NT2/D1 (cell line): ENCODE measurements around the gene IGFBP6.

ENCODE experiments used
- DNase-seq: peaks from one replicate; pipeline ENCODE4 v3.0.0-alpha.2; 2011; ENCODE audit warnings: low read depth, low spot score
- H3K27me3 ChIP-seq: 2 replicates; pipeline ENCODE4 v1.6.0; 2011; ENCODE audit warnings: mild to moderate bottlenecking; ENCODE audit not compliant: insufficient read length, insufficient read depth
- H3K36me3 ChIP-seq: 2 replicates; pipeline ENCODE4 v1.6.1; 2011; ENCODE audit warnings: mild to moderate bottlenecking, low read length, mixed read lengths; ENCODE audit not compliant: insufficient read depth, insufficient read length
- H3K4me1 ChIP-seq: 2 replicates; pipeline ENCODE4 v1.5.1; 2011; ENCODE audit not compliant: insufficient read depth, insufficient read length
- H3K4me3 ChIP-seq: 2 replicates; pipeline ENCODE4 v1.5.1; 2011; ENCODE audit warnings: low read depth; ENCODE audit not compliant: insufficient read length
- H3K9ac ChIP-seq: 2 replicates; pipeline ENCODE4 v1.6.0; 2011; ENCODE audit warnings: low read depth; ENCODE audit not compliant: insufficient read length
- H3K9me3 ChIP-seq: 2 replicates; pipeline ENCODE4 v1.5.1; 2011; ENCODE audit warnings: mild to moderate bottlenecking, low read length; ENCODE audit not compliant: insufficient read depth
- SUZ12 ChIP-seq: IDR thresholded peaks from 2 replicates; pipeline ENCODE4 v1.6.1; 2011; ENCODE audit not compliant: insufficient read length, insufficient read depth; ENCODE audit errors: extremely low read depth
- YY1 ChIP-seq: IDR thresholded peaks from 2 replicates; pipeline ENCODE4 v1.6.1; 2011; ENCODE audit not compliant: insufficient read length, insufficient read depth
- ZNF274 ChIP-seq: IDR thresholded peaks from 2 replicates; pipeline ENCODE4 v1.6.1; 2011; ENCODE audit warnings: mild to moderate bottlenecking, low read depth, low read length

IGFBP6 gene

DNA sequence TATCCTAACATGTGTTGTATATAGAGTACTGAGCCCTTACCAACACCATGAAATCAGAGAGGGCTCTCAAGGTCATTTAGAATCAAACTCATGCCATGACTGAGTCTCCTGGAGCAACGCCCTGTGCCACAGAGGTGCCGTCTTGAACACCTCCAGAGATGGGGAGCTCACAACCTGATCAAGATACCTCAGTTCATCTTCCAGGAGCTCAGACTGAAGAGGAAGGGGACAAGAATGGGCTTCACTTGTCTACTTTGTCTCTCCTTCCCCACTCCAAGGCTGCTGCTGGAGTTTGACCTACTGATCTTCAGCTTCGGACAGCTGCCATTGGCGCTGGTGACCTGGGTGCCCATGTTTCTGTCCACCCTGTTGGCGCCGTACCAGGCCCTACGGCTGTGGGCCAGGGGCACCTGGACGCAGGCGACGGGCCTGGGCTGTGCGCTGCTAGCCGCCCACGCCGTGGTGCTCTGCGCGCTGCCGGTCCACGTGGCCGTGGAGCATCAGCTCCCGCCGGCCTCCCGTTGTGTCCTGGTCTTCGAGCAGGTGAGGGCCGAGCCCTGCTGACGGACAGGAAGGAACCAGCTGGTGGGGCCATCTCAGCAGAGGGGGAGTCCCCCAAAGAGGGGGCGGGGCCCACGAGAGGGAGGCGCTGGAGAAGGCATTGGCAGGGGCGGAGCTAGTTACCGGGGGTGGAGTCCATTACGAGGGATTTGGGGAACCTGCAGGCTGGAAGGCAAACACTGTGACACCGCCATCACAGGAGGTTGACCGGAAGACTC is 17.8 kb downstream of the IGFBP6 start:
- TF ChIP-seq ZNF274 (no peak), YY1 (no peak), SUZ12 (no peak)
- DNase-seq = no peak
- peaks cover 9% of the 10 kb centered on the region for H3K27me3 ChIP-seq
- no peak overlapping the region for H3K9ac ChIP-seq
- no peaks in the 10 kb centered on the region for H3K4me1 ChIP-seq
- no peak overlapping the region for H3K4me3 ChIP-seq
- H3K9me3 ChIP-seq = peaks cover 4% of the 10 kb centered on the region
- H3K36me3 ChIP-seq = no peaks in the 10 kb centered on the region

DNA sequence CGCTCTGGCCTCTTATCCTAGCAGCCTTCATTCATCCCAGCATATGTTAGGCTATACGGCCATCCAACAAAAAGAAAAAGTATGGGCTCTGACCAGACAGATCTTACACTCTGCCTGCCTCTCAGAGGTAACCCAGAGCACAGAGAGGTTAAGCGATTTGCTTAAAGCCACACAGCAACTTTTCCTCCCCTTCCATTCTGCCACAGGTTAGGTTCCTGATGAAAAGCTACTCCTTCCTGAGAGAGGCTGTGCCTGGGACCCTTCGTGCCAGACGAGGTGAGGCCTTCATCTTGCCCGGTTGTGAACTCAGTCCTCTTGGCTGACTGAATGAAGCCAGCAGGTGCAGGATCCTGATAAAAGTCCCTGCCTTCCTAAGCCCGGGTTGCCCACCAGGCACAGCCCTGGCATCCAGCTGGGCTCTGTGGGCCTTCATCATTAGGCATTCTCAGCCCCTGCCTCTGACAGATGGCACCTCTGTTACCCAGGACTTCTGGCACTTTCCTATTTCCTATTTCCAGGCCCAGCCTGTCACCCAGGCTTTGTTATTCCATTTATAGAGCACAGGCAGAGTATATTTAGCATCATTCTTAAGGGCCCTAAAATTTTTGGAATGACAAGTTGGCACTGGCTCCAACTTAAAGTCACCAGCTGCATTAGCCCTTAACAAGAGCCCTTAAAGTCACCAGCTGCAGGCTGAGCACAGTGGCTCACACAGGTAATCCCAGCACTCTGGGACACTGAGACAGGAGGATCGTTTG is 18.6 kb downstream of the IGFBP6 start:
- Histone ChIP-seq H3K27me3 (peaks cover 10% of the 10 kb centered on the region), H3K9ac (no peak overlapping the region), H3K4me1 (no peaks in the 10 kb centered on the region), H3K9me3 (no peaks in the 10 kb centered on the region), H3K36me3 (no peaks in the 10 kb centered on the region), H3K4me3 (no peak overlapping the region)
- DNase-seq = no peak
- TF ChIP-seq SUZ12 = no peak
- TF ChIP-seq YY1 = no peak

DNA sequence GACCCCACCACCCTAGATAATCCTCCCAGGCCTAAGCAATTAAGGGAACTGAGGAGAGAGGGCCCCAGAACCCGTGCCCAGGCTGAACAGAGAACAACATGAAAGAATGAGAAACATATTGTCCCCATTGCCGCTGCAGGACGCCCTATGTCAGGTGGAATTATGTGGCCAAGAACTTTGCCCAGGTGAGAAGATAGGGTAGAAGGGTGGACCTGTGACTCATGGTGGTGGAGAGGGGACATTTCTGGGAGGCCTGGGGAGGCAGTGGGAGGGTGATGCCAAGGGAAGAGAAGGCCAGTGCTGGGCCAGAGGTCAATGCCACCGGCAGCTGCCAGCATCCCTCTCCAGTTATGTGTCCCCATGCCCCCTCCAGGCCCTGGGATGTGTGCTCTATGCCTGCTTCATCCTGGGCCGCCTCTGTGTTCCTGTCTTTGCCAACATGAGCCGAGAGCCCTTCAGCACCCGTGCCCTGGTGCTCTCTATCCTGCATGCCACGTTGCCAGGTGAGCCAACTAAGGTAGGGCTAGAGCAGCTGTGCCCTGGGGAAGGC is 21.4 kb downstream of the IGFBP6 start:
- Histone ChIP-seq H3K9me3 (no peaks in the 10 kb centered on the region; the same call in 1 of the 2 replicates), H3K4me1 (peaks cover 5% of the 10 kb centered on the region), H3K27me3 (peaks cover 12% of the 10 kb centered on the region), H3K9ac (no peak overlapping the region), H3K4me3 (no peak overlapping the region), H3K36me3 (no peaks in the 10 kb centered on the region)
- TF ChIP-seq ZNF274 (no peak), SUZ12 (no peak), YY1 (no peak)
- DNase-seq = no peak

DNA sequence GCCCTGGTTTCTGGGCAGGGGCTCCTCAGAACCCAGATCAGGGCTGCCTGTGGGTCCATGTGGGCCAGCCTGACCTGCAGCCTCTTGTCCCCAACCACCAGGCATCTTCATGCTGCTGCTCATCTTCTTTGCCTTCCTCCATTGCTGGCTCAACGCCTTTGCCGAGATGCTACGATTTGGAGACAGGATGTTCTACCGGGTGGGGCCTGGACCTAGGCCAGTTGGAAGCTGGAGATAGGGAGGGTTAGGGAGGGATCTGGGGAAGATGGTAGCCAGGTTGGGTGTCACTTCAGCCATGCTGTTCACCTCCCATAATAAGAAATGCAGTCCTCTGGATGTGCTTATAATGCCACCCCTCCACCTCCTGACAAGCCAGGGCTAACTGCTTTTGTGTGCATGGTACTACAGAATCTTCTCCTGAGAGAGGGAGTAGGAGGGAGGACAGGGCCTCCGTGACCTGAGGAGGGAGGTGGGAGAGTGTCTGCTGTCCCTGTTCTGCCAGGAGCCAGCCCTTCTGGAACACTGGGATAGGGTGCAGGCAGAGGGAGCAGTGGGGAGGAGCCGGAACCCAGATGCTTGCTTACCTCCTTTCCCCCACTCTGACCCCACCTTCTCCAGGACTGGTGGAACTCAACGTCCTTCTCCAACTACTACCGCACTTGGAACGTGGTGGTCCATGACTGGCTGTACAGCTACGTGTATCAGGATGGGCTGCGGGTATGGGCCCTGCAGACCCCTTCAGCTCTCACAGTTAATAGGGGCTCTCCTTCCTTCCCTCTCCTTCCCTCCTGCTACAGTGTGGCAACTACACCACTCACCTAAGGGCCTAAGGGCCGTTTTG is 23.4 kb downstream of the IGFBP6 start:
- TF ChIP-seq ZNF274 (no peak), SUZ12 (no peak), YY1 (no peak)
- Histone ChIP-seq H3K9ac (no peak overlapping the region), H3K36me3 (no peaks in the 10 kb centered on the region), H3K9me3 (no peaks in the 10 kb centered on the region; the same call in 1 of the 2 replicates), H3K4me3 (no peak overlapping the region), H3K4me1 (peaks cover 6% of the 10 kb centered on the region), H3K27me3 (peaks cover 12% of the 10 kb centered on the region)
- no peak for DNase-seq

DNA sequence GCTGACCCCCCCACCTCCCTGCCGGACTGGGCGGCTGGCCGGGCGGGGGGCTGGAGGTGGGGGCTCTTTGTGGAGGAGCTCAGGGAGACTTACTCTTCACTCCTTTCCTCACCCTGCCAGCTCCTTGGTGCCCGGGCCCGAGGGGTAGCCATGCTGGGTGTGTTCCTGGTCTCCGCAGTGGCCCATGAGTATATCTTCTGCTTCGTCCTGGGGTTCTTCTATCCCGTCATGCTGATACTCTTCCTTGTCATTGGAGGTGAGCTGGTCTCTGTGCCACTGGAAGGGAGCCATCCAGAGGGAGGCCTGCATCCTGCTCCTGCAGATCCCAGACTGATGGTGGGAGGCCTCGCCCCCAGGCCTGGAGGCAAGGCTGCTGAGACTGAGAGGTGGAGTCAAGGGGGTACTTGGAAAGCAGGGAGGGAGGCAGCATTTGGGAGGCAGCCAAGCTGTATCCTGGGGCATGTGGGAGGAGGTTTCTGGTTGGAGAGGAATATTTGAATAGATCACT is 25.5 kb downstream of the IGFBP6 start:
- no peak for DNase-seq
- no peaks in the 10 kb centered on the region; the same call in 1 of the 2 replicates for H3K9me3 ChIP-seq
- H3K36me3 ChIP-seq = no peaks in the 10 kb centered on the region
- no peak overlapping the region for H3K4me3 ChIP-seq
- TF ChIP-seq YY1 (no peak), ZNF274 (no peak), SUZ12 (no peak)
- peaks cover 10% of the 10 kb centered on the region for H3K4me1 ChIP-seq
- peaks cover 12% of the 10 kb centered on the region for H3K27me3 ChIP-seq
- H3K9ac ChIP-seq = peak overlapping the region; percentile 6

DNA sequence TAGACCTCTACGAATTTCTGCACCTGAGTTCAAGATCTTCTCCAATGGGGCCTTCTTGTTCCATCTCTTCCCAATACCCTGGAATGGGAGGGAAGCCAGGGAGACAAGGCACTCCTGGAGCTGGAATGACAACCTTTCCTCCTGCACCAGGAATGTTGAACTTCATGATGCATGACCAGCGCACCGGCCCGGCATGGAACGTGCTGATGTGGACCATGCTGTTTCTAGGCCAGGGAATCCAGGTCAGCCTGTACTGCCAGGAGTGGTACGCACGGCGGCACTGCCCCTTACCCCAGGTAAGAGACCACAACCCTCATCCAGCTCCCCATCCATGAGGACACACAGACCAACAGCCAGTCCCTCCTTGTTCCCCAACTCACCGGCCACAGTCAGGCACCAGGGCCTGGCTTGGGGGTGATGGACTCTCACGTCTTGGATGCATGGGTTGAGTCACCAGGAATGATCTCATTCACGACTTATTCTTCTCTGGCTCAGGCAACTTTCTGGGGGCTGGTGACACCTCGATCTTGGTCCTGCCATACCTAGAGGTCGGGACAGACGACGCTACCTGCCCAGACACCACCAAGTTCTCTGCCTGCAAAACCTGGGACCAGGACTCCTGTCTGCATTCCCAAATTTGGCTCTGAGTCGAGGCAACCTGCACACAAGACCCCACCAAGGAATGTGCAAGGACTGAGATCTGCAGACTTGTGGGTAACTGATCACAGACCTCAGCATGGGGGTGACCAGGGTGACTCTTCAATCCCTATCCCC is 26.3 kb downstream of the IGFBP6 start:
- no peak for DNase-seq
- H3K36me3 ChIP-seq = no peaks in the 10 kb centered on the region
- H3K27me3 ChIP-seq = peaks cover 10% of the 10 kb centered on the region
- no peaks in the 10 kb centered on the region; the same call in 1 of the 2 replicates for H3K9me3 ChIP-seq
- no peak overlapping the region for H3K4me3 ChIP-seq
- TF ChIP-seq SUZ12 = no peak
- no peak for TF ChIP-seq YY1
- no peak for TF ChIP-seq ZNF274
- peaks cover 10% of the 10 kb centered on the region for H3K4me1 ChIP-seq
- no peak overlapping the region for H3K9ac ChIP-seq
